Liver (tissue), 9 donors: ENCODE data around the gene PRR22. TPM values are rescaled to one million over a fixed set of nuclear protein-coding genes. Genes with fewer than 3 reads are reported as not detected.

ENCODE experiments used
- DNase-seq: peaks from one replicate; pipeline ENCODE4 v3.0.0-alpha.2; 2017; ENCODE audit warnings: low spot score
- H3K27ac ChIP-seq, 2 donors: one replicate each; pipeline ENCODE4 v1.7.0; 2013; ENCODE audit warnings: inconsistent platforms in 2 of 2, low read length in 2 of 2, control low read depth in 1 of 2, low read depth in 1 of 2, mild to moderate bottlenecking in 1 of 2
- H3K27me3 ChIP-seq, 4 donors: one replicate each; pipeline versions ENCODE4 v1.6.1 to v1.7.0; 2013; ENCODE audit warnings: low read length in 3 of 4, inconsistent platforms in 1 of 4, mild to moderate bottlenecking in 1 of 4, moderate library complexity in 1 of 4; ENCODE audit not compliant: control insufficient read depth in 4 of 4, insufficient read depth in 4 of 4
- H3K36me3 ChIP-seq, 4 donors: one replicate each; pipeline versions ENCODE4 v1.6.1 to v1.7.0; 2013; ENCODE audit warnings: low read length in 3 of 4, mild to moderate bottlenecking in 3 of 4, low read depth in 1 of 4, moderate library complexity in 1 of 4; ENCODE audit not compliant: control insufficient read depth in 4 of 4, insufficient read depth in 3 of 4
- H3K4me1 ChIP-seq, 4 donors: one replicate each; pipeline versions ENCODE4 v1.6.1 to v1.7.0; 2013; ENCODE audit warnings: low read length in 3 of 4, mild to moderate bottlenecking in 3 of 4, moderate library complexity in 1 of 4; ENCODE audit not compliant: control insufficient read depth in 4 of 4, insufficient read depth in 4 of 4
- H3K4me3 ChIP-seq, 3 donors: one replicate each; pipeline versions ENCODE4 v1.6.1 to v1.7.0; 2013; ENCODE audit warnings: low read length in 3 of 3, control low read depth in 1 of 3, low read depth in 1 of 3, mild to moderate bottlenecking in 1 of 3
- H3K9ac ChIP-seq, 2 donors: one replicate each; pipeline ENCODE4 v1.7.0; 2013; ENCODE audit warnings: low read length in 2 of 2, mild to moderate bottlenecking in 2 of 2, moderate library complexity in 2 of 2, control low read depth in 1 of 2, low read depth in 1 of 2
- H3K9me3 ChIP-seq, 4 donors: one replicate each; pipeline versions ENCODE4 v1.6.1 to v1.7.0; 2013; ENCODE audit warnings: low read length in 3 of 4; ENCODE audit not compliant: control insufficient read depth in 4 of 4
- CTCF ChIP-seq: fragments of 150-350 bp; IDR thresholded peaks from 2 replicates; pipeline ENCODE4 v1.5.1; 2017; ENCODE audit warnings: improper control_type of control experiment, low read depth, low read length; ENCODE audit not compliant: missing input control
- EGR1 ChIP-seq, 2 donors: IDR thresholded peaks; 2 replicates each; pipeline ENCODE4 v1.6.1; 2016 to 2018; ENCODE audit warnings: antibody characterized with exemption in 2 of 2, low read depth in 2 of 2
- HNF4G ChIP-seq: IDR thresholded peaks from 2 replicates; pipeline ENCODE4 v1.6.1; 2016; ENCODE audit warnings: antibody characterized with exemption
- MAX ChIP-seq: IDR thresholded peaks from 2 replicates; pipeline ENCODE4 v1.6.1; 2016; ENCODE audit warnings: antibody characterized with exemption
- NR2F2 ChIP-seq: IDR thresholded peaks from 2 replicates; pipeline ENCODE4 v1.6.1; 2016; ENCODE audit warnings: antibody characterized with exemption
- RAD21 ChIP-seq, 2 donors: IDR thresholded peaks; 2 replicates each; pipeline ENCODE4 v1.6.1; 2016; ENCODE audit warnings: antibody characterized with exemption in 2 of 2, mild to moderate bottlenecking in 2 of 2
- REST ChIP-seq: IDR thresholded peaks from 2 replicates; pipeline ENCODE4 v1.6.1; 2016; ENCODE audit warnings: antibody characterized with exemption, mild to moderate bottlenecking
- RXRA ChIP-seq, 2 donors: IDR thresholded peaks; 2 replicates each; pipeline ENCODE4 v1.6.1; 2017 to 2018; ENCODE audit warnings: antibody characterized with exemption in 2 of 2, mild to moderate bottlenecking in 1 of 2
- SP1 ChIP-seq: IDR thresholded peaks from 2 replicates; pipeline ENCODE4 v1.6.1; 2018; ENCODE audit warnings: antibody characterized with exemption, mild to moderate bottlenecking
- TAF1 ChIP-seq: conservative IDR thresholded peaks from 2 replicates; pipeline ENCODE4 v1.6.1; 2016; ENCODE audit warnings: antibody characterized with exemption, mild to moderate bottlenecking
- YY1 ChIP-seq: IDR thresholded peaks from 2 replicates; pipeline ENCODE4 v1.6.1; 2016; ENCODE audit warnings: antibody characterized with exemption, mild to moderate bottlenecking
- ZBTB33 ChIP-seq: IDR thresholded peaks from 2 replicates; pipeline ENCODE4 v1.6.1; 2016; ENCODE audit warnings: antibody characterized with exemption
- WGBS: extraction: QIAGEN DNeasy Blood & Tissue Kit; methylation state at CpG from one replicate; pipeline ENCODE4 v1.1.7; 2013; 5-methylcytosine and 5-hydroxymethylcytosine counted together
- polyA plus RNA-seq, 2 donors: library from polyadenylated mRNA; stranded (reverse) in 1 of 2; unstranded in 1 of 2; fragments of 200-250 nt in 1 of 2; fragments of >200 nt in 1 of 2; fragmentation: Nextera tagmentation in 1 of 2; extraction: Ambion mirVana in 1 of 2; gene quantifications; one replicate each; pipeline versions ENCODE4 v1.2.1 to v1.2.3, GENCODE V29; 2013 to 2015
- total RNA-seq, 2 donors: library from RNA; depleted of rRNA; stranded (reverse); fragments of >200 nt; gene quantifications; one replicate each; pipeline ENCODE4 v1.2.3, GENCODE V29; 2014
- donor health status: healthy.
- donor health status: healthy.
- donor health status: healthy.
- donor health status: healthy.
- donor health status: healthy.

PRR22 gene
- total and polyA plus RNA-seq, 4 donors: 0.40 to 1.6 (median 0.63) TPM

- TF ChIP-seq ZBTB33: no peak
- TF ChIP-seq EGR1 (IDR thresholded peaks at IDR 0.05; ENCODE audit: low read depth in 2 of 2): no peak
- no peak for TF ChIP-seq TAF1
These were observed 24.5 kb upstream of the PRR22 start (continued) for GRCh38 chr19:5809053-5809452.

- no peak for TF ChIP-seq CTCF
- WGBS: 88% methylated on average over 21 of the region's 21 CpGs
- Histone ChIP-seq H3K9me3 (no peaks in the 10 kb centered on the region), H3K4me1 (peaks cover 11 to 19% (median 15%) of the 10 kb centered on the region in 4 donors), H3K4me3 (no peak overlapping the region), H3K27me3 (no peaks in the 10 kb centered on the region), H3K36me3 (peaks cover 0 to 1% (median 0%) of the 10 kb centered on the region in 4 donors), H3K27ac (no peak overlapping the region), H3K9ac (no peak overlapping the region)
- no peak for DNase-seq
These were observed 23.7 kb upstream of the PRR22 start for GRCh38 chr19:5808120-5808816.

- no peak overlapping the region for H3K27ac ChIP-seq
- no peak for DNase-seq
- H3K9ac ChIP-seq: no peak overlapping the region
- H3K27me3 ChIP-seq: no peaks in the 10 kb centered on the region
- H3K4me1 ChIP-seq: peaks cover 11 to 22% (median 16%) of the 10 kb centered on the region in 4 donors
- no peaks in the 10 kb centered on the region for H3K9me3 ChIP-seq
- TF ChIP-seq NR2F2: no peak
- no peak for TF ChIP-seq SP1
- no peak for TF ChIP-seq HNF4G
- no peak for TF ChIP-seq RXRA (IDR thresholded peaks at IDR 0.05)
- TF ChIP-seq CTCF: no peak
- TF ChIP-seq YY1: no peak
- whole genome bisulfite sequencing: 95% methylated on average over 5 of the region's 5 CpGs
- H3K4me3 ChIP-seq: no peak overlapping the region
- no peaks in the 10 kb centered on the region for H3K36me3 ChIP-seq
These were observed 22.4 kb upstream of the PRR22 start for GRCh38 chr19:5806905-5807304.

GRCh38 chr19:5806133-5806489, 21.6 kb upstream of the PRR22 start:
- no peak for DNase-seq
- Histone ChIP-seq H3K27ac (no peak overlapping the region), H3K36me3 (no peaks in the 10 kb centered on the region), H3K4me1 (peaks cover 15 to 30% (median 20%) of the 10 kb centered on the region in 4 donors), H3K27me3 (no peaks in the 10 kb centered on the region), H3K4me3 (no peak overlapping the region), H3K9ac (no peak overlapping the region), H3K9me3 (no peaks in the 10 kb centered on the region)
- 42% methylated on average over 6 of the region's 6 CpGs for WGBS
- TF ChIP-seq NR2F2: no peak
- no peak for TF ChIP-seq EGR1 (IDR thresholded peaks at IDR 0.05; ENCODE audit: low read depth in 2 of 2)
- TF ChIP-seq REST: no peak
- TF ChIP-seq RAD21 (IDR thresholded peaks at IDR 0.05): no peak
- TF ChIP-seq MAX: no peak
- TF ChIP-seq CTCF: no peak
